Ovary (tissue), 9 donors: Measurements from ENCODE around the gene HTRA3. TPM values are rescaled to one million over a fixed set of nuclear protein-coding genes. Genes with fewer than 3 reads are reported as not detected.

Source experiments
- DNase-seq, 5 donors: peaks; one replicate each; pipeline ENCODE4 v3.0.0-alpha.2; 2019 to 2020
- H3K27ac ChIP-seq, 2 donors: fragments of 200-600 bp; one replicate each; pipeline versions ENCODE4 v1.5.1 to v1.8.0; 2019 to 2022
- H3K27me3 ChIP-seq: fragments of 200-600 bp; one replicate; pipeline ENCODE4 v1.8.0; 2022
- H3K36me3 ChIP-seq: fragments of 200-600 bp; sonication (generic); one replicate; pipeline ENCODE4 v1.5.1; 2019
- H3K4me1 ChIP-seq: one replicate; pipeline ENCODE4 v1.8.1; 2013; ENCODE audit warnings: mild to moderate bottlenecking, moderate library complexity; ENCODE audit not compliant: insufficient read depth
- H3K4me3 ChIP-seq: fragments of 200-600 bp; sonication (generic); one replicate; pipeline ENCODE4 v1.5.1; 2017
- H3K9me3 ChIP-seq, 2 donors: fragments of 200-600 bp in 1 of 2; sonication (generic) in 1 of 2; one replicate each; pipeline versions ENCODE4 v1.5.1 to v1.8.1; 2013 to 2019; ENCODE audit warnings: mild to moderate bottlenecking in 1 of 2, moderate library complexity in 1 of 2
- CTCF ChIP-seq, 3 donors: fragments of 450-650 bp in 2 of 3; fragments of 200-600 bp in 1 of 3; IDR thresholded peaks; one replicate each; pipeline versions ENCODE4 v1.5.1 to v1.8.0; 2016 to 2022; ENCODE audit warnings: antibody characterized with exemption in 3 of 3, mild to moderate bottlenecking in 1 of 3
- EP300 ChIP-seq: sonication (generic); formaldehyde crosslinking; IDR thresholded peaks from one replicate; pipeline ENCODE4 v1.6.1; 2017; ENCODE audit warnings: antibody characterized with exemption
- POLR2A ChIP-seq: fragments of 450-650 bp; IDR thresholded peaks from one replicate; pipeline ENCODE4 v1.6.1; 2017; ENCODE audit warnings: antibody characterized with exemption, mild to moderate bottlenecking, moderate library complexity
- WGBS, 3 donors: extraction: QIAGEN DNeasy Blood & Tissue Kit in 1 of 3; methylation state at CpG; one replicate each; pipeline versions ENCODE4 v1.1.5 to v1.1.7; 2013 to 2017; 5-methylcytosine and 5-hydroxymethylcytosine counted together
- intact Hi-C, 4 donors: fragments of 100-400 bp; cut with DNase I; formaldehyde crosslinking; loops; one replicate each; pipeline versions ENCODE4 v1.11.0 to v1.15.1; 2022 to 2023
- polyA plus RNA-seq, 2 donors: library from polyadenylated mRNA; stranded (reverse); fragments of 200-250 nt in 1 of 2; fragments of 350-450 nt in 1 of 2; fragmentation: Illumina TruSeq in 1 of 2; extraction: RNeasy Lipid Tissue Mini Kit (QIAGEN cat#74804) in 1 of 2; gene quantifications; one replicate each; pipeline ENCODE4 v1.2.3, GENCODE V29; 2013 to 2014
- total RNA-seq, 7 donors: library from RNA; depleted of rRNA in 2 of 7; stranded (reverse); fragments of >200 nt in 2 of 7; fragmentation: NEBNext Ultra II Directional in 3 of 7; extraction: Animal tissue kit (Norgen Biotek cat#: 25700) in 3 of 7; gene quantifications; one replicate each; pipeline versions ENCODE4 v1.1.0 to v1.2.4, GENCODE V29; 2016 to 2023
- donor health status: DM: no; HTN: no; CAD: no; lungs with moderate emphysema.
- donor health status: DM: no; HTN: no; CAD: no.
- donor health status: Bipolar disorder and iron deficiency.
- donor health status: DM: yes; HTN: yes; CAD: no.
- donor health status: DM: no; HTN: no; CAD: no.
- donor health status: DM: yes; HTN: yes; CAD: no.

The HTRA3 gene
- total and polyA plus RNA-seq, 9 donors = 36.2 to 163 (median 64.7) TPM

GRCh38 chr4:8283161-8283560, 13.6 kb downstream of the HTRA3 start:
- Histone ChIP-seq H3K4me3 (no peak overlapping the region), H3K27me3 (no peaks in the 10 kb centered on the region), H3K36me3 (no peaks in the 10 kb centered on the region), H3K27ac (no peak overlapping the region), H3K4me1 (peaks cover 17% of the 10 kb centered on the region), H3K9me3 (no peaks in the 10 kb centered on the region)
- intact Hi-C loops = no loop called here
- WGBS, 3 donors = 84 to 90% (median 87%) methylated on average over 10 of the region's 10 CpGs
- no peak for TF ChIP-seq EP300
- no peak for TF ChIP-seq CTCF (IDR thresholded peaks at IDR 0.05)
- TF ChIP-seq POLR2A = no peak
- DNase-seq = peak in 2 of 5 donors; percentile 19 to 31

- Histone ChIP-seq H3K4me3 (no peak overlapping the region), H3K27me3 (no peaks in the 10 kb centered on the region), H3K9me3 (no peaks in the 10 kb centered on the region), H3K4me1 (peaks cover 15% of the 10 kb centered on the region), H3K27ac (no peak overlapping the region), H3K36me3 (no peaks in the 10 kb centered on the region)
- intact Hi-C loops = no loop called here
- DNase-seq = peak in 2 of 5 donors; percentile 30 to 40
- TF ChIP-seq CTCF (IDR thresholded peaks at IDR 0.05) (no peak), EP300 (no peak), POLR2A (no peak)
- WGBS, 3 donors = 81 to 85% (median 83%) methylated on average over 8 to 20 of the region's 20 CpGs
Measured at GRCh38 chr4:8283631-8284121, 14.1 kb downstream of the HTRA3 start.

DNA sequence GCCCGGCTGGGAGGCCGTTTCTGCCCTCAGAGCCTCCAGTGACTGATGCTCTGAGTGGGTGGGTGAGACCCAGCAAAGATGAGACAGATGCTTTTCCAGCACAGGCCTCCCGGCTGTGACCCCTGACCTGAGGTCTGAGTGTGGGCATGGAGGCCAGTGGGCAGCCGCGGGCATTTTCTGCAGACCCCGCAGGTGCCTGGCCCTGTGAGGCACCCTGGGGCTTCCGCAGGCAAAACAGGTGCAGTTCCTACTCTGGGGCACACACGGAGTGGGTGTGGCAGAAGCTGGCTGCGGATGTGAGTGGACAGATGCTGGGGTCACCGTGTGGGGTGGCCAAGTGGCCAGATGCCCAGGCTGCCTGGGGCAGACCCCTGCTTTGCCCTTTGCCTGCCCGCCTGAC, 14.8 kb downstream of the HTRA3 start:
- no peak overlapping the region for H3K27ac ChIP-seq
- no peak overlapping the region for H3K4me3 ChIP-seq
- peaks cover 10% of the 10 kb centered on the region for H3K4me1 ChIP-seq
- H3K9me3 ChIP-seq = no peaks in the 10 kb centered on the region
- peak in 2 of 5 donors; percentile 17 to 34 for DNase-seq
- H3K27me3 ChIP-seq = no peaks in the 10 kb centered on the region
- intact Hi-C loops = no loop called here
- no peak for TF ChIP-seq CTCF (IDR thresholded peaks at IDR 0.05)
- TF ChIP-seq POLR2A = no peak
- TF ChIP-seq EP300 = no peak
- 67 to 77% (median 72%) methylated on average over 7 to 11 of the region's 11 CpGs for WGBS, 3 donors
- H3K36me3 ChIP-seq = no peaks in the 10 kb centered on the region

DNA sequence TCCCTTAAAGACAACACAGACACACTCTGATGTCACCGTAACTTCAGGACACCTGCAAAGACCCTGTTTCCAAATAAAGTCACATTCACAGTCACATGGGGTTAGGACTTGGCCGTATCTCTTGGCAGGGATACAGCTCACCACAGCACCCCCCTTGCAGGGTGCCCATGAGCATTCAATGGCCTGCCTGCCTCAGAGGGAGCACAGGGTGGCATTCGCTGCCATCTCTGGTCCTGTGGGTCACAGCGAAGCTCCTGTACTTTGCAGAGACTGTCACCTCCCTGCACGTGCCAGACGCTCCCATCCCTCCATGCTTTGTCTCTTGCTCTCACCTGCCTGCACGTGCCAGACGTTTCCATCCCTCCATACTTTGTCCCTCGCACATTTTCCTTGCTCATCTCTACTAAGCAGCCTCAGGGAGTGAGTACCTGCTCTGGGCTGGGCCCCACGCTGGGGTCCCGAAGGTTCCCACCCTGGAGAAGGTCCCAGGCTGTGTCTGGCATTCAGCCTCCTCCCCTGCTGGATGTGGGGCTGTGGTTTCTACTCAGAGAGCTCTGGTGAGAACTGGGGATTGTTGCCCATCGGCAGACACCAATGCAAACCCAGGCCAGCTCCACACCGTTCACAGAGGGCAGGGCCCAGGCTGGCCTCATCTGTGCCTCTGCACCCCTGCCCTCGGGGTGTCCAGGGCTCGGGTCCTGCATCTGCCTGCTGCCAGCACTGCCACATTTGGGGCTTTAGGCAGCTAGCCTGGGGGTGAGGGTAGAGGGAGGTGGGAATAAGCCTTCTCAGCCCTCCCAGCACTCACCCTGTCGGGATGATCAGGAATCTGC, 15.8 kb downstream of the HTRA3 start:
- no peaks in the 10 kb centered on the region for H3K36me3 ChIP-seq
- no peak overlapping the region for H3K4me3 ChIP-seq
- DNase-seq = peak in 3 of 5 donors; percentile 13 to 30 (median 16)
- intact Hi-C loops = no loop called here
- 70 to 82% (median 73%) methylated on average over 16 of the region's 16 CpGs for WGBS, 3 donors
- H3K27ac ChIP-seq = no peak overlapping the region
- H3K4me1 ChIP-seq = peaks cover 9% of the 10 kb centered on the region
- no peaks in the 10 kb centered on the region for H3K27me3 ChIP-seq
- no peak for TF ChIP-seq CTCF (IDR thresholded peaks at IDR 0.05)
- TF ChIP-seq POLR2A = no peak
- no peak for TF ChIP-seq EP300
- no peaks in the 10 kb centered on the region for H3K9me3 ChIP-seq
